Measurements from ENCODE around the gene FGD5.

GRCh38 chr3:14871456-14872200 is 52.9 kb downstream of the FGD5 start:
- TF ChIP-seq, protein P1, sequence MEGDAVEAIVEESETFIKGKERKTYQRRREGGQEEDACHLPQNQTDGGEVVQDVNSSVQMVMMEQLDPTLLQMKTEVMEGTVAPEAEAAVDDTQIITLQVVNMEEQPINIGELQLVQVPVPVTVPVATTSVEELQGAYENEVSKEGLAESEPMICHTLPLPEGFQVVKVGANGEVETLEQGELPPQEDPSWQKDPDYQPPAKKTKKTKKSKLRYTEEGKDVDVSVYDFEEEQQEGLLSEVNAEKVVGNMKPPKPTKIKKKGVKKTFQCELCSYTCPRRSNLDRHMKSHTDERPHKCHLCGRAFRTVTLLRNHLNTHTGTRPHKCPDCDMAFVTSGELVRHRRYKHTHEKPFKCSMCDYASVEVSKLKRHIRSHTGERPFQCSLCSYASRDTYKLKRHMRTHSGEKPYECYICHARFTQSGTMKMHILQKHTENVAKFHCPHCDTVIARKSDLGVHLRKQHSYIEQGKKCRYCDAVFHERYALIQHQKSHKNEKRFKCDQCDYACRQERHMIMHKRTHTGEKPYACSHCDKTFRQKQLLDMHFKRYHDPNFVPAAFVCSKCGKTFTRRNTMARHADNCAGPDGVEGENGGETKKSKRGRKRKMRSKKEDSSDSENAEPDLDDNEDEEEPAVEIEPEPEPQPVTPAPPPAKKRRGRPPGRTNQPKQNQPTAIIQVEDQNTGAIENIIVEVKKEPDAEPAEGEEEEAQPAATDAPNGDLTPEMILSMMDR (IDR thresholded peaks at IDR 0.05; ENCODE audit: low read length) = no peak
- no peak for TF ChIP-seq EZH2 (optimal IDR thresholded peaks at IDR 0.05; ENCODE audit: low read depth, low read length)
